Suprapubic skin (tissue), 4 donors: ENCODE results near the gene STPG3. TPM values are rescaled to one million over a fixed set of nuclear protein-coding genes. Genes with fewer than 3 reads are reported as not detected.
"Not testable (repeated sequence)": the region's sequence is repeated elsewhere in the genome, so short reads cannot be mapped to it uniquely, and the experiment has no call there.

ENCODE experiments used
- DNase-seq, 2 donors: peaks; one replicate each; pipeline ENCODE4 v3.0.0-alpha.2; 2019; ENCODE audit warnings: low spot score in 2 of 2
- H3K27ac ChIP-seq: fragments of 200-600 bp; sonication (generic); one replicate; pipeline ENCODE4 v1.5.1; 2019
- H3K27me3 ChIP-seq: fragments of 200-600 bp; sonication (generic); one replicate; pipeline ENCODE4 v1.5.1; 2019
- H3K36me3 ChIP-seq: fragments of 200-600 bp; sonication (generic); one replicate; pipeline ENCODE4 v1.5.1; 2019
- H3K4me1 ChIP-seq: fragments of 200-600 bp; sonication (generic); one replicate; pipeline ENCODE4 v1.5.1; 2019
- H3K4me3 ChIP-seq: fragments of 200-600 bp; sonication (generic); one replicate; pipeline ENCODE4 v1.5.1; 2019; ENCODE audit warnings: mild to moderate bottlenecking
- H3K9me3 ChIP-seq: fragments of 200-600 bp; sonication (generic); one replicate; pipeline ENCODE4 v1.5.1; 2019
- EP300 ChIP-seq: sonication (generic); formaldehyde crosslinking; IDR thresholded peaks from one replicate; pipeline ENCODE4 v1.6.1; 2017; ENCODE audit warnings: antibody characterized with exemption
- POLR2A ChIP-seq, 2 donors: fragments of 450-650 bp; IDR thresholded peaks; one replicate each; pipeline ENCODE4 v1.6.1; 2017; ENCODE audit warnings: antibody characterized with exemption in 2 of 2, mild to moderate bottlenecking in 2 of 2, moderate library complexity in 2 of 2
- POLR2AphosphoS5 ChIP-seq, 3 donors: sonication (generic); formaldehyde crosslinking; IDR thresholded peaks; one replicate each; pipeline ENCODE4 v1.6.1; 2017; ENCODE audit warnings: antibody characterized with exemption in 3 of 3
- WGBS: methylation state at CpG from one replicate; pipeline ENCODE4 v1.1.5; 2018; 5-methylcytosine and 5-hydroxymethylcytosine counted together
- total RNA-seq, 4 donors: library from RNA; depleted of rRNA; stranded (reverse); fragments of >200 nt; gene quantifications; one replicate each; pipeline ENCODE4 v1.1.0, GENCODE V29; 2016
- TF ChIP-seq, protein P1 (sequence below), 2 donors: fragments of 200-600 bp in 1 of 2; fragments of 450-650 bp in 1 of 2; sonication (generic) in 1 of 2; IDR thresholded peaks; one replicate each; pipeline ENCODE4 v1.5.1; 2016 to 2019; ENCODE audit warnings: antibody characterized with exemption in 2 of 2, mild to moderate bottlenecking in 1 of 2, moderate library complexity in 1 of 2

The STPG3 gene
- total RNA-seq, 4 donors from 2014 or later = 1.2 TPM; not detected in 3

DNA sequence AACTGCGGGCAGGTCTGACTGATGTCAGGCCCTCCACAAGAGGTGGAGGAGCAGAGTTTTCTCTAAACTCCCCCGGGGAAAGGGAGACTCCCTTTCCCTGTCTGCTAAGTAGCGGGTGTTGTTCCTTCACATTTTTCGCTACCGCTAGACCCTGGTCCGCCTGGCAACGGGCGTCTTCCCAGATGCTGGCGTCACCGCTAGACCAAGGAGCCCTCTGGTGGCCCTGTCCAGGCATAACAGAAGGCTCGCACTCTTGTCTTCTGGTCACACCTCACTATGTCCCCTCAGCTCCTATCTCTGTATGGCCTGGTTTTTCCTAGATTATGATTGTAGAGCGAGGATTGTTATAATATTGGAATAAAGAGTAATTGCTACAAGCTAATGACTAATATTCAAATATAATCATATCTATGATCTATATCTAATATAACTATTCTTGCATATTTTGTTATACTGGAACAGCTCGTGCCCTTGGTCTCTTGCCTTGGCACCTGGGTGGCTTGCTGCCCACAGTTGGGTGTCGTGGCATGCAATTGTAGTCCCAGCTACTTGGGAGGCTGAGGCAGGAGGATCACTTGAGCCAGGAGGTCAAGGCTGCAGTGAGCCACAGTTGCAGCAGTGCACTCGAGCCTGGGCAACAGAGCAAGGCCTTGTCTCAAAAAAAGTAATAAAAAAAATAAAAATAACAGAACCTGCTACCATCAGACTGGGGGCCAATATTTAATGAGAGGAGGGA, 11.3 kb downstream of the STPG3 start:
- H3K4me1 ChIP-seq, H3K27me3 ChIP-seq, H3K9me3 ChIP-seq, H3K27ac ChIP-seq, H3K4me3 ChIP-seq: not testable (repeated sequence)
- TF ChIP-seq, protein P1, sequence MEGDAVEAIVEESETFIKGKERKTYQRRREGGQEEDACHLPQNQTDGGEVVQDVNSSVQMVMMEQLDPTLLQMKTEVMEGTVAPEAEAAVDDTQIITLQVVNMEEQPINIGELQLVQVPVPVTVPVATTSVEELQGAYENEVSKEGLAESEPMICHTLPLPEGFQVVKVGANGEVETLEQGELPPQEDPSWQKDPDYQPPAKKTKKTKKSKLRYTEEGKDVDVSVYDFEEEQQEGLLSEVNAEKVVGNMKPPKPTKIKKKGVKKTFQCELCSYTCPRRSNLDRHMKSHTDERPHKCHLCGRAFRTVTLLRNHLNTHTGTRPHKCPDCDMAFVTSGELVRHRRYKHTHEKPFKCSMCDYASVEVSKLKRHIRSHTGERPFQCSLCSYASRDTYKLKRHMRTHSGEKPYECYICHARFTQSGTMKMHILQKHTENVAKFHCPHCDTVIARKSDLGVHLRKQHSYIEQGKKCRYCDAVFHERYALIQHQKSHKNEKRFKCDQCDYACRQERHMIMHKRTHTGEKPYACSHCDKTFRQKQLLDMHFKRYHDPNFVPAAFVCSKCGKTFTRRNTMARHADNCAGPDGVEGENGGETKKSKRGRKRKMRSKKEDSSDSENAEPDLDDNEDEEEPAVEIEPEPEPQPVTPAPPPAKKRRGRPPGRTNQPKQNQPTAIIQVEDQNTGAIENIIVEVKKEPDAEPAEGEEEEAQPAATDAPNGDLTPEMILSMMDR (IDR thresholded peaks at IDR 0.05) = peak in 1 of 2 donors; percentile 39
- peaks cover 48% of the 10 kb centered on the region for H3K36me3 ChIP-seq
- DNase-seq = peak in 1 of 2 donors; percentile 44
- 47% methylated on average over 8 of the region's 15 CpGs for WGBS

- Histone ChIP-seq H3K9me3 (no peaks in the 10 kb centered on the region), H3K36me3 (peaks cover 49% of the 10 kb centered on the region), H3K4me1 (peaks cover 5% of the 10 kb centered on the region), H3K27me3 (no peaks in the 10 kb centered on the region), H3K27ac (no peak overlapping the region), H3K4me3 (no peak overlapping the region)
- peak in 1 of 2 donors; percentile 64 for DNase-seq
- 92% methylated on average over 24 of the region's 24 CpGs for WGBS
- TF ChIP-seq POLR2A (IDR thresholded peaks at IDR 0.05) (no peak), POLR2AphosphoS5 (IDR thresholded peaks at IDR 0.05) (no peak), EP300 (no peak)
- TF ChIP-seq, protein P1 (IDR thresholded peaks at IDR 0.05) = no peak
These were observed 11.8 kb downstream of the STPG3 start for GRCh38 chr9:137262909-137263285.

- H3K4me3 ChIP-seq = no peak overlapping the region
- H3K36me3 ChIP-seq = peaks cover 53% of the 10 kb centered on the region
- H3K9me3 ChIP-seq = no peaks in the 10 kb centered on the region
- H3K27me3 ChIP-seq = no peaks in the 10 kb centered on the region
- TF ChIP-seq EP300 = no peak
- TF ChIP-seq POLR2AphosphoS5 (IDR thresholded peaks at IDR 0.05) = no peak
- no peak for TF ChIP-seq POLR2A (IDR thresholded peaks at IDR 0.05)
- TF ChIP-seq, protein P1 (IDR thresholded peaks at IDR 0.05) = no peak
- H3K27ac ChIP-seq = no peak overlapping the region
- 81% methylated on average over 10 of the region's 10 CpGs for WGBS
- no peak for DNase-seq
- H3K4me1 ChIP-seq = peaks cover 8% of the 10 kb centered on the region
These were observed 12.4 kb downstream of the STPG3 start for GRCh38 chr9:137263506-137263905.

DNA sequence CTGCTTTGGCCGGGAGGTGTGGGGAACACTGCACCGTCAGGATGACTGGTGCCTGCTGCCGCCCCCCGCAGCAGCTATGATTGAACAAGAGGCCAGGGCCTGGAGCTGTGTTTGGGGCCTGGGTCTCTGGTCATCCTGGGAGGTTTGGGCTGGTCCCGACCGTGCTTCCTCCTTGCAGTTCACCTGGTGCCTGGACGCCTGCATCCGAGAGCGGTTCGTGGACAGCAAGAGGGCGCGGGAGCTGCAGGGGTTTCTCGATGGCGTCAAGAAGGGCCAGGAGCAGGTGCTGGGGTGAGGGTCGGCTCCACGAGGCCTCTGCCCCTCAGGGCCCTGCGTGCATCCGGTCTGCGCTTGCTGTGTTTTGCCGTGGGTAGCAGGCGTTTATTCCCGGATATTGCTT, 13.0 kb downstream of the STPG3 start:
- Histone ChIP-seq H3K27ac (no peak overlapping the region), H3K36me3 (peaks cover 55% of the 10 kb centered on the region), H3K4me1 (peaks cover 14% of the 10 kb centered on the region), H3K4me3 (no peak overlapping the region), H3K27me3 (no peaks in the 10 kb centered on the region), H3K9me3 (no peaks in the 10 kb centered on the region)
- 92% methylated on average over 21 of the region's 22 CpGs for WGBS
- no peak for TF ChIP-seq EP300
- TF ChIP-seq POLR2A (IDR thresholded peaks at IDR 0.05) = no peak
- no peak for TF ChIP-seq POLR2AphosphoS5 (IDR thresholded peaks at IDR 0.05)
- TF ChIP-seq, protein P1 (IDR thresholded peaks at IDR 0.05) = no peak
- no peak for DNase-seq

DNA sequence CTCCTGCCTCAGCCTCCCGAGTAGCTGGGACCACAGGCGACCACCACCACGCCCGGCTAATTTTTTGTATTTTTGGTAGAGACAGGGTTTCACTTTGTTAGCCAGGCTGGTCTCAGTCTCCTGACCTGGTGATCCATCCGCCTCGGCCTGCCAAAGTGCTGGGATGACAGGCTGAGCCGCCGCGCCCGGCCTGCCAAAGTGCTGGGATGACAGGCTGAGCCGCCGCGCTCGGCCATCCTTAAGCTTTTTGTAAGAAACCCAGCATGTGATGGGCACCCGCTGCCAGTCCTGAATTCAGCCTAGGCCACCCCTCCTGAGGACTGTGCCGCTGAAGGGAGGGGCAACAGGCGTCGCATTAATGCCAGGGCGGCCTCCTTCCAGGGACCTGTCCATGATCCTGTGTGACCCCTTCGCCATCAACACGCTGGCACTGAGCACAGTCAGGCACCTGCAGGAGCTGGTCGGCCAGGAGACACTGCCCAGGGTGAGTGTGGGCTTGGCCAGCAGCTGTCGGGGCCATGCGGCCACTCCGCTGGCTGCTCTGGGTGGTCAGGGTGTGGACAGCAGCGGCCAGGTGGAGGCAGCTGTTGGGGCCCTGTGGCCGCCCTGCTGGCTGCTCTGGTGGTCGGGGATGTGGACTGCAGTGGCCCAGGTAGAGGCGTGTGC, 14.5 kb downstream of the STPG3 start:
- Histone ChIP-seq H3K4me1 (peaks cover 23% of the 10 kb centered on the region), H3K4me3 (no peak overlapping the region), H3K27me3 (no peaks in the 10 kb centered on the region), H3K9me3 (no peaks in the 10 kb centered on the region), H3K36me3 (peaks cover 53% of the 10 kb centered on the region), H3K27ac (no peak overlapping the region)
- WGBS = over 99% methylated on average over 9 of the region's 29 CpGs
- peak in 1 of 2 donors; percentile 76 for DNase-seq
- TF ChIP-seq, protein P1 (IDR thresholded peaks at IDR 0.05) = no peak
- TF ChIP-seq EP300 (no peak), POLR2AphosphoS5 (IDR thresholded peaks at IDR 0.05) (no peak), POLR2A (IDR thresholded peaks at IDR 0.05) (no peak)
